ENCODE results near the gene PARP14.
"Not testable (repeated sequence)": the region's sequence is repeated elsewhere in the genome, so short reads cannot be mapped to it uniquely, and the experiment has no call there.

GRCh38 chr3:122651233-122651907 lies 29.3 kb upstream of the PARP14 start:
- TF ChIP-seq PKNOX1 (IDR thresholded peaks at IDR 0.05); SP1 (IDR thresholded peaks at IDR 0.05); BHLHE40 (IDR thresholded peaks at IDR 0.05; ENCODE audit: borderline replicate concordance); ZNF384 (IDR thresholded peaks at IDR 0.05): not testable (repeated sequence)
